Naive thymus-derived CD4-positive, alpha-beta T cell (primary cell): ENCODE results near the gene RBM39. TPM values are rescaled to one million over a fixed set of nuclear protein-coding genes. Genes with fewer than 3 reads are reported as not detected.
"Not testable (repeated sequence)": the region's sequence is repeated elsewhere in the genome, so short reads cannot be mapped to it uniquely, and the experiment has no call there.

Experiments used
- ATAC-seq: fragments of 150-1000 bp; cut with Tn5 transposase; 2 replicates; pipeline ENCODE4 v1.10.0; 2021; ENCODE audit warnings: mild to moderate bottlenecking, moderate library complexity
- CTCF ChIA-PET: fragments of 350-600 bp; sonication (Branson Sonifier 250); formaldehyde crosslinking; loops from one replicate; lab custom pipeline; 2021; ENCODE audit warnings: antibody characterized with exemption; lab: Charles Lee
- POLR2A ChIA-PET: fragments of 350-600 bp; sonication (Branson Sonifier 250); formaldehyde crosslinking; loops from one replicate; lab custom pipeline; 2021; ENCODE audit warnings: antibody characterized with exemption, inconsistent platforms; lab: Charles Lee
- DNase-seq, 9 donors: peaks; one replicate each; pipeline versions ENCODE4 v3.0.0 to v3.0.0-alpha.2; 2020 to 2022; ENCODE audit warnings: mixed read lengths in 1 of 9
- H3K27ac ChIP-seq: one replicate; pipeline ENCODE4 v1.7.0; 2013; ENCODE audit warnings: mild to moderate bottlenecking, low read depth, low read length, moderate library complexity
- H3K27me3 ChIP-seq, 2 donors: one replicate each; pipeline ENCODE4 v1.7.0; 2013; ENCODE audit warnings: low read length in 2 of 2, mild to moderate bottlenecking in 2 of 2, moderate library complexity in 2 of 2; ENCODE audit not compliant: control insufficient read depth in 2 of 2, insufficient read depth in 2 of 2
- H3K36me3 ChIP-seq, 3 experiments: 1 replicate in 2 of 3; 2 replicates in 1 of 3; pipeline ENCODE4 v1.7.0; 2013; ENCODE audit warnings: low read length in 3 of 3, mild to moderate bottlenecking in 3 of 3, moderate library complexity in 1 of 3; ENCODE audit not compliant: insufficient read depth in 3 of 3, control insufficient read depth in 2 of 3
- H3K4me1 ChIP-seq, 2 donors: one replicate each; pipeline ENCODE4 v1.7.0; 2013; ENCODE audit warnings: low read length in 2 of 2, mild to moderate bottlenecking in 2 of 2, moderate library complexity in 1 of 2; ENCODE audit not compliant: control insufficient read depth in 2 of 2, insufficient read depth in 2 of 2
- H3K4me3 ChIP-seq: 2 replicates; pipeline ENCODE4 v1.7.0; 2013; ENCODE audit warnings: mild to moderate bottlenecking, low read length
- H3K9me3 ChIP-seq, 3 experiments: 1 replicate in 2 of 3; 2 replicates in 1 of 3; pipeline ENCODE4 v1.7.0; 2013; ENCODE audit warnings: low read length in 3 of 3; ENCODE audit not compliant: control insufficient read depth in 2 of 3
- H3K27ac Mint-ChIP-seq, 9 donors: one replicate each; pipeline ENCODE4 v1.8.0; 2020 to 2022; ENCODE audit warnings: mixed read lengths in 9 of 9, mild to moderate bottlenecking in 8 of 9, moderate library complexity in 5 of 9, inconsistent platforms in 2 of 9
- H3K27me3 Mint-ChIP-seq, 5 donors: one replicate each; pipeline ENCODE4 v1.8.0; 2021 to 2022; ENCODE audit warnings: mixed read lengths in 5 of 5, mild to moderate bottlenecking in 1 of 5
- H3K36me3 Mint-ChIP-seq, 5 donors: one replicate each; pipeline ENCODE4 v1.8.0; 2020 to 2022; ENCODE audit warnings: mixed read lengths in 5 of 5, mild to moderate bottlenecking in 3 of 5, inconsistent platforms in 1 of 5
- H3K4me1 Mint-ChIP-seq, 7 donors: one replicate each; pipeline ENCODE4 v1.8.0; 2020 to 2022; ENCODE audit warnings: mixed read lengths in 7 of 7, mild to moderate bottlenecking in 3 of 7, inconsistent platforms in 1 of 7
- H3K4me3 Mint-ChIP-seq, 10 donors: one replicate each; pipeline ENCODE4 v1.8.0; 2020 to 2022; ENCODE audit warnings: mild to moderate bottlenecking in 10 of 10, mixed read lengths in 10 of 10, moderate library complexity in 6 of 10, inconsistent platforms in 2 of 10
- H3K9me3 Mint-ChIP-seq, 11 donors: one replicate each; pipeline ENCODE4 v1.8.0; 2020 to 2022; ENCODE audit warnings: mixed read lengths in 11 of 11, mild to moderate bottlenecking in 4 of 11, inconsistent platforms in 1 of 11, moderate library complexity in 1 of 11
- intact Hi-C, 2 donors: fragments of 100-400 bp; cut with micrococcal nuclease; formaldehyde crosslinking; loops; one replicate each; pipeline ENCODE4 v1.15.1; 2023
- polyA plus RNA-seq, 2 donors: library from polyadenylated mRNA; unstranded; fragments of 300-500 nt; fragmentation: Illumina TruSeq; gene quantifications; one replicate each; pipeline ENCODE4 v1.2.3, GENCODE V29; 2021
- total RNA-seq, 6 experiments: library from RNA in 5 of 6; stranded (reverse) in 5 of 6; gene quantifications; 1 replicate in 5 of 6; 2 replicates in 1 of 6; pipeline ENCODE4 v1.2.3 and lab custom pipeline; 2021 to 2026

The RBM39 gene
- total and polyA plus RNA-seq, 7 experiments from 2014 or later: 100 to 1,041 (median 690) TPM

DNA sequence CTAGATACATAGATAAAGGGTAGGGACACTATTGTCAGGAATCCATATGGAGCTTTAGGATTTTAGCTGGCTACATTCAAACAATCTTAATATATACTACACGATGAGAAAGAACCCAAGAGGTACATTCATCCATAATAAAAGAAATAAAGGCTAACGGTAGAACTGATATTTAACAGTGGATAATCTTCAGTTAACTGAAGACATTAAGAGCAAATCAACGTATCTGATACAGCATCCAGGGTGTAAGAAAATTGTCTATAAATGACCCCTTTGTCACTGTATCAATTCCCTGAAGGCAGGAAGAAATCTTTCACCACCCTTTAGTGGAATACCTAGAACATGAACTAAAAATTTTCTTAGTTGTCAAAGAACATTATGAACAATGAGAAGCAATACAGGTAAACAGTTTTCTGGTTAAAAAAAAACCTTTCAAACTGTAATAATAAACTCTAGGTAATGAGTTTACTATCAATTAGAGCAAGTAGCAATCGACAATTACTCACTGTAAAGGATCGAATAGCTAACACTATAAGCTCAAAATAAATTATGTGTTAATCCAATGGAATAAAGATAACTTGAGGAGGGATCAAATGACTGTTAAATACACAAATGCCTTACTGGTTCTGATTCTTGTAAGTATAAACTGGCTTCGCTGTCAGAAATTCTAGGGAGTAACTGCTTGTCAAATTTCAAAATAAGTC lies 31.0 kb downstream of the RBM39 start:
- Mint-ChIP-seq H3K4me1 (peaks cover 26 to 67% (median 59%) of the 10 kb centered on the region in 7 donors), H3K4me3 (peak overlapping the region in 9 of 10 donors; percentile 19 to 60 (median 52)), H3K9me3 (peaks cover 0 to 2% (median 0%) of the 10 kb centered on the region in 11 donors), H3K36me3 (peaks cover 0 to 52% (median 29%) of the 10 kb centered on the region in 5 donors), H3K27ac (peak overlapping the region in 8 of 9 donors; percentile 43 to 89 (median 78)), H3K27me3 (no peaks in the 10 kb centered on the region)
- Histone ChIP-seq H3K9me3 (no peaks in the 10 kb centered on the region), H3K27ac (no peak overlapping the region), H3K4me1 (peaks cover 16 to 29% of the 10 kb centered on the region in 2 donors), H3K4me3 (no peak overlapping the region), H3K36me3 (peaks cover 44 to 83% (median 63%) of the 10 kb centered on the region in 3 experiments), H3K27me3 (no peaks in the 10 kb centered on the region)
- no peak for DNase-seq
- ATAC-seq: no peak
- intact Hi-C loops: loop anchor here in 1 of 2 donors (2.0 kb wide), 1 partner anchor 20 kb away; no protein-coding TSS in a partner anchor
- ChIA-PET CTCF (interaction anchor here (0.7 to 1.3 kb wide), 2 partner anchors 31 to 818 kb away, joined by 3 read pairs; partner anchors contain the start of gene RBM39), POLR2A (interaction anchor here (0.7 to 2.9 kb wide), 6 partner anchors 9 to 61 kb away, joined by 3 to 19 read pairs (median 5); partner anchors contain the start of genes PHF20 and RBM39)

DNA sequence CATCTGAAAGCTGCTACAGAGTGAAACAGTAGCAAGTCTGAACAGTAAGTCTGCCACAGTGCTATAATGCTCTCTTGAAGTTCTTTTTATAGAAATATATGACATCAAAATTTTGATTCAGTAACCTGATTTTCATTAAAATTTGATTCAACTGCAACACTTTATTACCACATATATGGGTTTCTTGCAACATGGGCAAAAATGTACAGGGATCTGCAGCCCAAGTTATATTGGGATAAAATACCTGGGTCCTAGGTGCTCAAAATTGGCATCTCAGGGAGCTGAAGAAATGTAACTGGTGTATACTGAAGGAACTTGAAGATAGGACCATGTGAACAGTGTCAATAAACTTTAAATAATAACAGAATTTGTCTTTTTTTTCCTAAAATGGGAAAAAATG lies 32.0 kb downstream of the RBM39 start:
- DNase-seq (no peak), ATAC-seq (no peak)
- Histone ChIP-seq H3K36me3 (peaks cover 39 to 82% (median 58%) of the 10 kb centered on the region in 3 experiments), H3K27ac (no peak overlapping the region), H3K4me3 (no peak overlapping the region), H3K4me1 (peaks cover 16 to 29% of the 10 kb centered on the region in 2 donors), H3K9me3 (no peaks in the 10 kb centered on the region), H3K27me3 (no peaks in the 10 kb centered on the region)
- H3K27ac Mint-ChIP-seq: peak overlapping the region in 4 of 9 donors; percentile 44 to 82 (median 62)
- peaks cover 24 to 59% (median 52%) of the 10 kb centered on the region in 7 donors for H3K4me1 Mint-ChIP-seq
- intact Hi-C loops: loop anchor here in 1 of 2 donors (2.0 kb wide), 1 partner anchor 21 kb away; no protein-coding TSS in a partner anchor
- H3K36me3 Mint-ChIP-seq: peaks cover 0 to 50% (median 29%) of the 10 kb centered on the region in 5 donors
- POLR2A ChIA-PET: interaction anchor here (1.3 to 2.9 kb wide), 2 partner anchors 20 to 32 kb away, joined by 6 to 19 read pairs; partner anchors contain the start of gene RBM39
- CTCF ChIA-PET: interaction anchor here (1.6 kb wide), 1 partner anchor 109 kb away, joined by 4 read pairs; no protein-coding TSS in a partner anchor
- H3K9me3 Mint-ChIP-seq: peaks cover 0 to 2% (median 0%) of the 10 kb centered on the region in 11 donors
- no peaks in the 10 kb centered on the region for H3K27me3 Mint-ChIP-seq
- peak overlapping the region in 1 of 10 donors; percentile 39 for H3K4me3 Mint-ChIP-seq

DNA sequence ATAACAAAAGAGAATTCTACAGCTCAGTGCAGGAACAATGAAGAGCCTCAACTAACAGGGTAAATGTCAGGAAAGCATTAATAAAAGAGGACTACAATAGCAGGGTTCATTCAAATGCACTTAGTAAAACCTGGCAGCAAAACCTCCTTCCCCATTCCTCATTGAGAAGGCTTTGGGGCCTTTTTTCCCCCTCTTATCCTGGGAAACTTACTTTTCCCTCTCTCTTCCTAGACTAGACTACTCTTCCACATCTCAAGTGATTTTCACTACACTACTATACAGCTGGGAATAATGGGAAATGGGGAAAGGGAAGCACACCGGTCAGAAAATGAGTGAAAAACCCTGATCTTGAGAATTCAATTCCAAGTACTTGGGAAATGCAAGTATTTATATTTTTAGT lies 32.8 kb downstream of the RBM39 start:
- POLR2A ChIA-PET: interaction anchor here (1.6 to 2.9 kb wide), 2 partner anchors 33 kb away, joined by 10 to 19 read pairs; partner anchors contain the start of gene RBM39
- Mint-ChIP-seq H3K27ac (peak overlapping the region in 8 of 9 donors; percentile 4 to 82 (median 47)), H3K4me1 (peaks cover 24 to 59% (median 49%) of the 10 kb centered on the region in 7 donors), H3K27me3 (no peaks in the 10 kb centered on the region), H3K9me3 (peaks cover 0 to 2% (median 0%) of the 10 kb centered on the region in 11 donors), H3K4me3 (peak overlapping the region in 4 of 10 donors; percentile 15 to 40 (median 36)), H3K36me3 (peaks cover 0 to 50% (median 32%) of the 10 kb centered on the region in 5 donors)
- no peak overlapping the region for H3K27ac ChIP-seq
- H3K4me3 ChIP-seq: no peak overlapping the region
- H3K36me3 ChIP-seq: peaks cover 38 to 87% (median 66%) of the 10 kb centered on the region in 3 experiments
- no peaks in the 10 kb centered on the region for H3K27me3 ChIP-seq
- ATAC-seq (no peak), DNase-seq (no peak)
- no peaks in the 10 kb centered on the region for H3K9me3 ChIP-seq
- intact Hi-C loops: no loop called here
- CTCF ChIA-PET: interaction anchor here (1.6 kb wide), 1 partner anchor 108 kb away, joined by 4 read pairs; no protein-coding TSS in a partner anchor
- H3K4me1 ChIP-seq: peaks cover 16 to 29% of the 10 kb centered on the region in 2 donors

DNA sequence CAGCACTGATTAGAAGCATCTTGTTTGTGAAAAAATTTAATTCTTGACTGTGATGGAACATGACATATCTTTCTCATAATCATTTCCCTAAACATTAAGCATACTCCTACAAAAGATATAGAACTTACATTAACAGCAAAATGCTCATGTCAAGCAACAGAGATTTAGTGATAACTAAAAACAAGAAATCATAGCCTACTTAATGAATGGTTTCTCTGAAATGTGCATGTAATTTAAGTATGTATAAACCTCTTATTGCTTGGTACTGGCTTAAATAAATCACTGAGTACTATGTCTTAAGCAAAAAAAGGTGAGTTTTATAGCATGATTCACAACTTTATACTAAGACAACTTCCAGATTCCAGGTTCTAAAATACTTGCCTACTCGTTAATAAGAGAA lies 33.6 kb downstream of the RBM39 start:
- Mint-ChIP-seq H3K4me3 (peak overlapping the region in 1 of 10 donors; percentile 40), H3K36me3 (peaks cover 7 to 52% (median 38%) of the 10 kb centered on the region in 5 donors), H3K27ac (peak overlapping the region in 3 of 9 donors; percentile 8 to 63 (median 28)), H3K9me3 (no peaks in the 10 kb centered on the region), H3K27me3 (no peaks in the 10 kb centered on the region), H3K4me1 (peaks cover 20 to 58% (median 48%) of the 10 kb centered on the region in 7 donors)
- Histone ChIP-seq H3K9me3 (no peaks in the 10 kb centered on the region), H3K36me3 (peaks cover 38 to 84% (median 67%) of the 10 kb centered on the region in 3 experiments), H3K27me3 (no peaks in the 10 kb centered on the region), H3K27ac (no peak overlapping the region), H3K4me3 (no peak overlapping the region), H3K4me1 (peaks cover 16 to 29% of the 10 kb centered on the region in 2 donors)
- ChIA-PET CTCF (no interaction called here), POLR2A (interaction anchor here (0.9 to 1.6 kb wide), 4 partner anchors 18 to 63 kb away, joined by 3 to 10 read pairs (median 6); partner anchors contain the start of gene RBM39)
- intact Hi-C loops: no loop called here
- DNase-seq (no peak), ATAC-seq (no peak)

DNA sequence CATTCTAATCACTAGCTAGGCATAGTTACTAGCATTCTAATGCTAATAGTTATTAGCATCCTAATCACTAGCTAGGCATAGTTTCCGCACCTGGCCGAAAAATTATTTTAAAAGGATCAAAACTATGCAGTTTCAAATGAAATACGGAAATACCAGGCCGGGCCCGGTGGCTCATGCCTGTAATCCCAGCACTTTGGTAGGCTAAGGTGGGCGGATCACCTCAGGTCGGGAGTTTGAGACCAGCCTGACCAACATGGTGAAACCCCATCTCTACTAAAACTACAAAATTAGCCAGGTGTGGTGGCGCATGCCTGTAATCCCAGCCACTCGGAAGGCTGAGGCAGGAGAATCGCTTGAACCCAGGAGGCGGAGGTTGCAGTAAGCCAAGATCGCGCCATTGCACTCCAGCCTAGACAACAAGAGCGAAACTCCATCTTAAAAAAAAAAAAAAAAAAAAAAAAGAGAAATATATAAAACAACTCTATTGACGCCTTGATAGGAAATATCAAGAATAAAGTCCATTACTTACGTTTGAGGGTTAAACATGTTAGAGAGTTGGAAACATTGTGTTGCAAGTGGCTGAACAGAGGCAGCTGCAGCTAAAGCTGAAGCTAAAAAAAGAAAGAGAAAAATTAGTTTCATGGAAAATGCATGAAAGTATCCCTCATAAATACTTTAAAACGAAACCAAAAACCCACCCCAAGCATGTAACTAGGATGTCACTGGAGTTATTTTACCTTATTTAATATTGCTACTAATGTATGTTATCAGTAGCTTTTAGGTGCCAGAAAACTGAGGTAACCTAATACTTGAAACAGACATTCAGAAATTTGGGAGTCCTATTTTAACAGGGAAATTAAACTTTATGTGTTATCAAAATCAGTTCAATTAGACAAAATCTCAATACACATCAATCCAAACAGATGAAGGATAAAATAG lies 35.2 kb downstream of the RBM39 start:
- H3K4me3 Mint-ChIP-seq, H3K4me3 ChIP-seq, H3K27me3 Mint-ChIP-seq, ATAC-seq, H3K9me3 ChIP-seq, H3K27ac ChIP-seq, H3K9me3 Mint-ChIP-seq, DNase-seq, H3K27me3 ChIP-seq: not testable (repeated sequence)
- intact Hi-C loops: loop anchor here in 1 of 2 donors (1.0 kb wide), 1 partner anchor 8 kb away; no protein-coding TSS in a partner anchor
- CTCF ChIA-PET: interaction anchor here (0.7 kb wide), 1 partner anchor 170 kb away, joined by 3 read pairs; no protein-coding TSS in a partner anchor
- Mint-ChIP-seq H3K36me3 (peaks cover 7 to 47% (median 32%) of the 10 kb centered on the region in 5 donors), H3K27ac (peak overlapping the region in 1 of 9 donors; percentile 31), H3K4me1 (peaks cover 18 to 55% (median 46%) of the 10 kb centered on the region in 7 donors)
- POLR2A ChIA-PET: interaction anchor here (0.5 to 8.5 kb wide), 4 partner anchors 10 to 43 kb away, joined by 3 to 85 read pairs (median 7); partner anchors contain the start of genes CPNE1, RBM12 and RBM39
- H3K36me3 ChIP-seq: peaks cover 36 to 83% (median 62%) of the 10 kb centered on the region in 3 experiments
- H3K4me1 ChIP-seq: peaks cover 13 to 22% of the 10 kb centered on the region in 2 donors
